Prostate gland (tissue), 2 donors: ENCODE data around the gene WBP1.

Source experiments
- POLR2A ChIP-seq: fragments of 450-650 bp; IDR thresholded peaks from one replicate; pipeline ENCODE4 v1.6.1; 2016; ENCODE audit warnings: antibody characterized with exemption, mild to moderate bottlenecking
- POLR2AphosphoS5 ChIP-seq: sonication (generic); formaldehyde crosslinking; IDR thresholded peaks from one replicate; pipeline ENCODE4 v1.6.1; 2017; ENCODE audit warnings: antibody characterized with exemption
- TF ChIP-seq, protein P1 (sequence below), 4 experiments: fragments of 200-600 bp in 2 of 4; fragments of 450-650 bp in 2 of 4; sonication (generic) in 2 of 4; IDR thresholded peaks; 1 replicate in 3 of 4; 2 replicates in 1 of 4; pipeline ENCODE4 v1.5.1; 2016 to 2019; ENCODE audit warnings: antibody characterized with exemption in 4 of 4, mild to moderate bottlenecking in 2 of 4, moderate library complexity in 2 of 4

DNA sequence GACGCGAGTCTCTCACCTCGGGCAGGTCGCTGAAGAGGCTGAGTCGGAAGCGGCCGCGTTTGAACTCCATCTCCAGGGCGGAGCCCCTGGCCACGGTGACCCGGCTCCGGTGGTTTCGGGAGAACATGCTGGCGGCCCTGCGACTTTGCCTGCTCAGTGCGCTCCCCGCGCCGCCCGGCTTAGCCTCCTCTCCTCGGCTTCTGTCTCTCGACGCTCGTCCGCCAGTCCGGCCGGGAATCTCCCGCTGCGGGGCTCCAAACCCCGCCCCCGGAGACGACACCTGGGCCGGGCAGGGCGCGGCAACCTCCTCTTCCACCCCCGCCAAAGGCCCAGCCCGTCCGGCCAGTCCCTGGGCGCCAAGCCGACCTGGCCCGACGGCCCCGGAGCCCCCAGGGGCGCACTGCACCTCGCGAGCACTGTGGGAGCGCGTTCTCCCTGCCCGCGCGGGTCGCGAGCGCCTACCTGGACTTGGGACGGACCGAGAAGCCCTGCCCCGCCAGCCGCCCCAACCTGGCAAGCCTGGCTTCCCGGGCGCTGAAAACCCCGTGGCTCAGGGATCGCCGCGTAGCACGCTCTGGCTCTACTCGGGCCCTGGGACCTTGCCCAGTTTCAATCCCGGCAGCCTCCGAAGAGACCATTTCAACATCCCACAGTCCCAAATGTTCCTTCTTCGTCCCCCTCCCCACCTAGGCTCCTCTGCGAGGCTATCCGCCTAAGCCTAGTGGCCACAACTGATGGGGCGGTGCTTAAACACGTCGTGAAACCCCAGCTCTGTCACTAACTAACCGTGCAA is 16.4 kb upstream of the WBP1 start, which contains the start of gene RTKN:
- TF ChIP-seq, protein P1, sequence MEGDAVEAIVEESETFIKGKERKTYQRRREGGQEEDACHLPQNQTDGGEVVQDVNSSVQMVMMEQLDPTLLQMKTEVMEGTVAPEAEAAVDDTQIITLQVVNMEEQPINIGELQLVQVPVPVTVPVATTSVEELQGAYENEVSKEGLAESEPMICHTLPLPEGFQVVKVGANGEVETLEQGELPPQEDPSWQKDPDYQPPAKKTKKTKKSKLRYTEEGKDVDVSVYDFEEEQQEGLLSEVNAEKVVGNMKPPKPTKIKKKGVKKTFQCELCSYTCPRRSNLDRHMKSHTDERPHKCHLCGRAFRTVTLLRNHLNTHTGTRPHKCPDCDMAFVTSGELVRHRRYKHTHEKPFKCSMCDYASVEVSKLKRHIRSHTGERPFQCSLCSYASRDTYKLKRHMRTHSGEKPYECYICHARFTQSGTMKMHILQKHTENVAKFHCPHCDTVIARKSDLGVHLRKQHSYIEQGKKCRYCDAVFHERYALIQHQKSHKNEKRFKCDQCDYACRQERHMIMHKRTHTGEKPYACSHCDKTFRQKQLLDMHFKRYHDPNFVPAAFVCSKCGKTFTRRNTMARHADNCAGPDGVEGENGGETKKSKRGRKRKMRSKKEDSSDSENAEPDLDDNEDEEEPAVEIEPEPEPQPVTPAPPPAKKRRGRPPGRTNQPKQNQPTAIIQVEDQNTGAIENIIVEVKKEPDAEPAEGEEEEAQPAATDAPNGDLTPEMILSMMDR (IDR thresholded peaks at IDR 0.05), result peak in 2 of 4 experiments; percentile 15 to 30
- TF ChIP-seq POLR2AphosphoS5, result peak; percentile 8
- peak; percentile 76 for TF ChIP-seq POLR2A
